A549 treated with AZD2906 at 1 μM for 4 hours (cell line): ENCODE measurements around the gene ATPAF2. TPM values are rescaled to one million over a fixed set of nuclear protein-coding genes. Genes with fewer than 3 reads are reported as not detected.

Experiments
- total RNA-seq: library from RNA; stranded (reverse); fragments of 200-300 nt; extraction: Qiagen RNA extraction; gene quantifications from 5 replicates; pipeline ENCODE4 v1.2.3, GENCODE V29; 2022

ATPAF2 gene
- 23.0 to 29.4 TPM (median 28.1 TPM) in 5 replicates for total RNA-seq

DNA sequence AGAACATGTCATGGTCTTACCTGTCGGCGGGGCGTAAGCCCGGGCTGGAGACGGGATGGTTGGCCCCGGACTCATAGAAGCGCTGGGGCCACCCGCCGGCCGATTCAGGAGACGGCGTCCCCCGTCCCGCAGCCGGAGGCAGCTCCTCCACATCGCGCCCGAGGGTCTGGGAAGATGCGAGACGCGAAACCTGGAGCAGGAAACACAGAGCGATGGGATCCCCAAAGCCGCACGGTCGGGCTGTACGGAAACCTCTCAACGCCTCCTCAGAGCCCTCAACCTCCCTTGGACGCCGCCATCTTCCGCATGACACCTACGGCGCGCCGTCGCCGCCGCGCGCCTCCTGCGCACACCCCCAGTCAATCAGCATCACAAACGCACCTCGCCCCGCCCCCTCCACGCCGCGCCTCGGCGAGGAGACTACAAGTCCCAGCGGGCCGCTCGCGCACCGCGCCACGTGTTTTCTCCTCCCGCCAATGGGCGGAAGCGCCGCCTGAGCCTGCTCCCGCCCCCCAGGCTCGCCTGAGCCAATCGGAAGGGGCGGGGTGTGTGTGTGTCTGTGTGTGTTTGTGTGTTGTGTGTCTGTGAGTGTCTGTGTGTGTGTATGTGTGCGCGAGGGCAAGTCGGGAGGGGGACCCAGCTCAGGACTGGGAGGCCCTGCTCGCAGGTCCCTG, at the start of gene ATPAF2, which contains the start of gene GID4:
Gene ATPAF2, minus strand, starts transcription at position 308 of the 674 bp plus-strand sequence. Its CDS starts 155 bp downstream, at position 153.
Gene GID4, plus strand, starts transcription at position 548 of the 674 bp plus-strand sequence. Its CDS starts 57 bp downstream, at position 605.

DNA sequence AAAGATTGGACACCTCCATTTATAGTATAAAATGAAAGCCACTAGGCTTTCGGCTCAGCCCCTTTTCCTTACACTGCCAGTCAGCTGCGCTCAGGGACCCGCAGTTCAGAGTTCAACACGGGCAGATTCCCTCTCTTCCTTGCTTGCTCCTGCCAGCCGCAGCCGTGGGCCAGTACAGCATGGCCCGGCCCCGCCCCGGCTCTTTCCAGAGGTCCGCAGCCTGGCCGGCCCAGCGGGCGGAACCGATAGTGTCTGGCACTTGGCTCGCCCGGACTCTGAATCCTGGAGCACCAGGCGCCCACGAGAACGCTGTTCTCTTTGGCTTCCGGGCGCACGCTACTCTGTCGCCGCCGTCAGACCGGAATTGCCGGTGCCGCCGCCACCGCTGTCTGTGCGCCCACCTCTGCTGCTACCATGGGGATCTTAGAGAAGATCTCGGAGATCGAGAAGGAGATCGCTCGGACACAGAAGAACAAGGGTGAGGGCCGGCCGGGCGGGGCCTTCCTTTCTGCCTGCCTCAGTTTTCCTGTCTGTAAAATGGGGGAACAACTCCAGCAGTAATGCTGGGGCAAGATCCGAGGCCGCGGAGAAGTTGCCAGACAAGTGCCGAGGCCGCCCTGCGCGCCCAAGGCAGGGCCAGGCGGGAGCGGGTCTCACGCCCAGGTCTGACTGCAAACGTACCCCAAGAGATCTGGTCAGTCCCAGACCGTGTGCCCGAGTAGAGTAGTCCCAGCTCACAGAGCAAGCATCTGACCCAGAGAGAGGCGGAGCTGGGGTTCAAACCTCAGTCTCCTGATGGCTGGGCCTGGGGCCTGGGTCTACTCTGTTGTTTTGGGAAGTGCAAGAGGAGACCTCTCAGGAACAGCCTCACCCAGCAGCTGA, 48.9 kb upstream of the ATPAF2 start, which contains the start of gene DRG2:
Gene DRG2, plus strand, starts transcription at position 339 of the 882 bp plus-strand sequence. Its CDS starts 76 bp downstream, at position 415.

DNA sequence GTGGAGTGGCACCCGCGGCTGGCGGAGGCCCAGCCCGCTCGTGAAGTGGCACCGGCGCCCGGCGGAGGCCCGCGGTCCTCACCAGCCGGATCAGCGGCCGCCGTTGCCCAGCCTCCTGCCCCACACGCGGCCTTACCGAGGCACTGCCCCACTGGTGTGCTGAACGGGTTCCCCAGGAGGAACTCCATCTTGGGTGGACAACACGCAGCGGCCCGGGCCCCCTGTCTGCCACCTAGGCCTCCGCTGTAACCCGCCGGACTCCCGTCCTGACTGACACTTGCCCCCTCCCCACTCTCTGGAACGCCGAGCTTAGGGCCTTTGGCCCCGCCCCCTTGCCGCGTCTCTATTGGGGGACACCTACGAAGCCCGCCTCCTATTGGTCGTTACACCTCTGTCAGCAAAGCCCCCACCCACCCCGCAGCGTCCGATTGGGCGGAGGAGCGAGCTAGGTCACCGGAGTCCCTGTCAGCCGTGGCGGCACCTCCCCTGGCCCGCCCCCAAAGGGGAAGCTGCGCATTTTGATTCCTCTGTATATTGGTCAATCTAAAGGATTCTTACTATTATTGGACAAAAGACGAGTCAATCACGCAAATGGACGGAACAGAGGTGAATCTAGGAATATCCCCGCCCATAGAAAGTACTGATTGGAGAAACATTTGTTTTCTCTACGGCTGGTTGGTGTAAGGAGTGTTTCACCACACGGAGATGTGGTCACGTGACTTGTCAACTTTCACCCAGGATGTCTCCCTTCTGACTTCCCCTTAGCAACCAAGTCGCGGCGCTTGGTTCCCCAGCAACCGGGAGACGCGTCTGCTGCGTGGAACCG, 66.6 kb downstream of the ATPAF2 start, which contains the start of the genes DRC3 and TOM1L2:
Gene DRC3, plus strand, starts transcription at position 737 of the 826 bp plus-strand sequence. CDS start 4,737 bp downstream, outside the sequence.
Gene TOM1L2, minus strand, starts transcription at position 275 of the 826 bp plus-strand sequence. Its CDS starts 87 bp downstream, at position 188.

Other genes starting within 250 kb of the ATPAF2 start
- gene SREBF1, start 202.2 kb downstream of the ATPAF2 start, total RNA-seq = 65.8 to 78.1 TPM (median 72.9 TPM) in 5 replicates
- 19.1 to 24.2 TPM (median 21.0 TPM) in 5 replicates for gene TOM1L2, start 66.8 kb downstream of the ATPAF2 start, total RNA-seq
- gene DRC3, start 66.3 kb downstream of the ATPAF2 start, total RNA-seq = 2.0 to 2.5 TPM (median 2.1 TPM) in 5 replicates
- gene GID4, start 240 bp upstream of the ATPAF2 start, total RNA-seq = 9.2 to 11.4 TPM (median 10.9 TPM) in 5 replicates
- 47.0 to 54.4 TPM (median 50.7 TPM) in 5 replicates for gene DRG2, start 48.8 kb upstream of the ATPAF2 start, total RNA-seq
- gene MYO15A, start 69.6 kb upstream of the ATPAF2 start, total RNA-seq = 0.45 to 0.56 TPM (median 0.52 TPM) in 5 replicates
- gene ALKBH5, start 144.7 kb upstream of the ATPAF2 start, total RNA-seq = 45.6 to 51.8 TPM (median 49.4 TPM) in 5 replicates
- gene LLGL1, start 186.5 kb upstream of the ATPAF2 start, total RNA-seq = 12.5 to 16.9 TPM (median 15.6 TPM) in 5 replicates
- gene FLII, start 219.6 kb upstream of the ATPAF2 start, total RNA-seq = 215 to 250 TPM (median 237 TPM) in 5 replicates
- 7.8 to 12.0 TPM (median 10.7 TPM) in 5 replicates for gene MIEF2, start 221.5 kb upstream of the ATPAF2 start, total RNA-seq